ENCODE measurements around the gene NDUFS2. TPM values are rescaled to one million over a fixed set of nuclear protein-coding genes. Genes with fewer than 3 reads are reported as not detected.

Gene NDUFS2
- polyA plus RNA-seq, 1 experiment: 150 TPM

GRCh38 chr1:161191971-161192370, 10.2 kb upstream of the NDUFS2 start:
- Histone ChIP-seq H3K9me3 (ENCODE audit: control insufficient read depth, insufficient read depth, low read length) (no peaks in the 10 kb centered on the region), H3K27ac (ENCODE audit: low read depth, low read length) (no peak overlapping the region), H3K27me3 (ENCODE audit: control insufficient read depth, insufficient read depth, low read length) (no peaks in the 10 kb centered on the region), H3K4me3 (ENCODE audit: low read depth, low read length) (no peak overlapping the region)
- TF ChIP-seq CTCF (IDR thresholded peaks at IDR 0.05; ENCODE audit: low read depth, low read length): no peak
- no peak for DNase-seq (ENCODE audit: low read depth, low spot score)
- ChIA-PET CTCF (interaction anchor here (0.6 to 5.6 kb wide), 26 partner anchors 11 to 1002 kb away, joined by 3 to 92 read pairs (median 8); partner anchors contain the start of genes APOA2, B4GALT3, CASQ1 and FCER1G), POLR2A (interaction anchor here (1.3 kb wide), 1 partner anchor 10 kb away, joined by 3 read pairs; the partner anchor contains the start of gene NDUFS2)

- H3K27me3 ChIP-seq (ENCODE audit: control insufficient read depth, insufficient read depth, low read length): no peaks in the 10 kb centered on the region
- no peak overlapping the region for H3K27ac ChIP-seq (ENCODE audit: low read depth, low read length)
- H3K4me3 ChIP-seq (ENCODE audit: low read depth, low read length): no peak overlapping the region
- peak; percentile 37 for DNase-seq (ENCODE audit: low read depth, low spot score)
- ChIA-PET POLR2A (interaction anchor here (1.3 kb wide), 2 partner anchors 9 to 33 kb away, joined by 3 to 5 read pairs; partner anchors contain the start of genes NDUFS2 and TOMM40L), CTCF (interaction anchor here (0.5 to 5.6 kb wide), 31 partner anchors 11 to 1124 kb away, joined by 3 to 92 read pairs (median 7); partner anchors contain the start of genes APOA2, B4GALT3, CASQ1 and FCER1G)
- no peaks in the 10 kb centered on the region for H3K9me3 ChIP-seq (ENCODE audit: control insufficient read depth, insufficient read depth, low read length)
- peak; percentile 92 for TF ChIP-seq CTCF (IDR thresholded peaks at IDR 0.05; ENCODE audit: low read depth, low read length)
These were observed 9.4 kb upstream of the NDUFS2 start for GRCh38 chr1:161192476-161193465.

DNA sequence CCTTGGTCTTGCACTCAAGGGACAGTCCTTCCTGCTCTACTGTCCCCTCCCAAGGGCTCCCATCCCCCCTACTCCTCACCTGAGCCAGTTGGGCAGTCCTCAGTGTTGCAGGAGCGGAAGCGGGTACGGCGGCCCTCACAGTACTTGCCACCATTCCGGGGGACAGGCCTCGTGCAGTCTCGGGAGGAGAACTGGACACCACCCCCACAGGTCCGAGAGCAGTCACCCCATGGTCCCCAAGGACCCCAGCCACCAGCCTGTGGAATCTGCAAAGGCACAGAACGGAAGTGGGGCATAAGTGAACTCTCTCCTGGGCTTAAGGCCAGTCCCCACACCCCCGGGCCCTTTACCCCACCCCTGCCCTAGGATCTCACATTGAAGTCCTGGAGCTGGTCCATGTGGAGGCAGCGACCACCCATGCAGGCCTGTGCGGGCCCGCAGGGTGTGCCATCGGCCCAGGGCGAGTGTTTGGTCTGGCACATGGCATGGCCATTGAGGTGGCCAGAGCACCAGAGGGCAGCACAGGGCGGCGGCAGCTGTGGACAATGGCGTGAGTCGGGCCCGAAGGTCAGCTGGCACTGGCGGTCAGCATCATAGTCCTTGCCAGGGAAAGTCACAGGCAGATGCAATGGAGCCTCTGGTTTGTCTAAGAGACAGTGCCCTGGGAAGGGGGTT, 8.5 kb upstream of the NDUFS2 start:
- ChIA-PET POLR2A (interaction anchor here (1.3 kb wide), 1 partner anchor 32 kb away, joined by 5 read pairs; the partner anchor contains the start of gene TOMM40L), CTCF (interaction anchor here (1.0 to 5.6 kb wide), 11 partner anchors 10 to 191 kb away, joined by 4 to 92 read pairs (median 20); partner anchors contain the start of genes B4GALT3, NDUFS2 and TOMM40L)
- Histone ChIP-seq H3K27ac (ENCODE audit: low read depth, low read length) (no peak overlapping the region), H3K4me3 (ENCODE audit: low read depth, low read length) (no peak overlapping the region), H3K27me3 (ENCODE audit: control insufficient read depth, insufficient read depth, low read length) (no peaks in the 10 kb centered on the region), H3K9me3 (ENCODE audit: control insufficient read depth, insufficient read depth, low read length) (no peaks in the 10 kb centered on the region)
- no peak for TF ChIP-seq CTCF (IDR thresholded peaks at IDR 0.05; ENCODE audit: low read depth, low read length)
- DNase-seq (ENCODE audit: low read depth, low spot score): no peak

- Histone ChIP-seq H3K27ac (ENCODE audit: low read depth, low read length) (no peak overlapping the region), H3K4me3 (ENCODE audit: low read depth, low read length) (no peak overlapping the region), H3K27me3 (ENCODE audit: control insufficient read depth, insufficient read depth, low read length) (no peaks in the 10 kb centered on the region), H3K9me3 (ENCODE audit: control insufficient read depth, insufficient read depth, low read length) (no peaks in the 10 kb centered on the region)
- POLR2A ChIA-PET: no interaction called here
- CTCF ChIA-PET: interaction anchor here (0.6 to 5.6 kb wide), 3 partner anchors 9 to 197 kb away, joined by 3 to 65 read pairs (median 62); partner anchors contain the start of gene NDUFS2
- no peak for TF ChIP-seq CTCF (IDR thresholded peaks at IDR 0.05; ENCODE audit: low read depth, low read length)
- DNase-seq (ENCODE audit: low read depth, low spot score): no peak
These were observed 7.0 kb upstream of the NDUFS2 start for GRCh38 chr1:161195171-161195570.

Data from AG04450 (cell line).